PFSK-1 (cell line): ENCODE measurements around the gene DGKA.

Experiments
- FOXP2 ChIP-seq: optimal IDR thresholded peaks from 2 replicates; pipeline ENCODE3; 2011; ENCODE audit warnings: borderline replicate concordance, control low read depth, inconsistent platforms; ENCODE audit not compliant: insufficient read depth; ENCODE audit errors: extremely low read length, extremely low read depth
- POLR2AphosphoS5 ChIP-seq: IDR thresholded peaks from 2 replicates; pipeline ENCODE4 v1.6.1; 2012; ENCODE audit warnings: low read depth, mild to moderate bottlenecking, control low read depth, low read length, moderate library complexity
- REST ChIP-seq, 2 experiments: IDR thresholded peaks; 2 replicates each; pipeline versions ENCODE4 v1.6.1 to v1.8.0; 2011 to 2012; ENCODE audit warnings: low read depth in 2 of 2, low read length in 2 of 2, control low read depth in 1 of 2, inconsistent platforms in 1 of 2, mild to moderate bottlenecking in 1 of 2, moderate library complexity in 1 of 2; ENCODE audit not compliant: insufficient read depth in 1 of 2
- SIN3A ChIP-seq: IDR thresholded peaks from 2 replicates; pipeline ENCODE4 v1.6.1; 2012; ENCODE audit warnings: mild to moderate bottlenecking, low read length, moderate library complexity, borderline replicate concordance; ENCODE audit not compliant: insufficient read depth
- TAF1 ChIP-seq: IDR thresholded peaks from 2 replicates; pipeline ENCODE4 v1.6.1; 2012; ENCODE audit warnings: low read length, control low read depth, borderline replicate concordance; ENCODE audit not compliant: insufficient read depth

- TF ChIP-seq REST (IDR thresholded peaks at IDR 0.05; ENCODE audit: insufficient read depth in 1 of 2, low read depth in 2 of 2, low read length in 2 of 2) (no peak), POLR2AphosphoS5 (no peak), TAF1 (no peak), SIN3A (no peak), FOXP2 (no peak)
Measured at GRCh38 chr12:55969356-55969755, 38.4 kb downstream of the DGKA start.
